Measurements from ENCODE around the gene TRAF4. TPM values are rescaled to one million over a fixed set of nuclear protein-coding genes. Genes with fewer than 3 reads are reported as not detected.
"Not testable (repeated sequence)": the region's sequence is repeated elsewhere in the genome, so short reads cannot be mapped to it uniquely, and the experiment has no call there.

Gene TRAF4
- total RNA-seq, 1 donor from 2014 or later: 143 TPM

DNA sequence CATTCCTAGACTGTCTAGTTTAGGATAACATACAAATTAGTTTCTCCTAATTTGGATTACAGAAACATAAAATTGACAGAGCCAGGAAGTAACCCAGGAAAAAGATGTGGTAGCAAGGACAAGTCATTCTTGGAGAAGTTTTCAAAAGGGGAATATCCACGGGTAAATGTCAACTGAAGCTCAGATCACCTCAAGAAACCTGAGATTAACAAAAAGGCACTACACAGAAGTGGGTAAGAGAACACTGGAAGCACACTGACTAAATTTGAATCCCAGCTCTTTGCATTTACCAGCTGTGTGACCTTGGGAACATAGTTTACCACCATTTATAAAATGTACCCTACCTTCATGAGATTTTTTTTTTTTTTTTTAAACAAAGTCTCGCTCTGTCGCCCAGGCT is 39.4 kb downstream of the TRAF4 start:
- peaks cover 60% of the 10 kb centered on the region for H4K20me1 ChIP-seq (ENCODE audit: insufficient read depth, low read length)
- H3K9me3 Mint-ChIP-seq (ENCODE audit: unreplicated experiment): no peaks in the 10 kb centered on the region
- FAIRE-seq: no peak

DNA sequence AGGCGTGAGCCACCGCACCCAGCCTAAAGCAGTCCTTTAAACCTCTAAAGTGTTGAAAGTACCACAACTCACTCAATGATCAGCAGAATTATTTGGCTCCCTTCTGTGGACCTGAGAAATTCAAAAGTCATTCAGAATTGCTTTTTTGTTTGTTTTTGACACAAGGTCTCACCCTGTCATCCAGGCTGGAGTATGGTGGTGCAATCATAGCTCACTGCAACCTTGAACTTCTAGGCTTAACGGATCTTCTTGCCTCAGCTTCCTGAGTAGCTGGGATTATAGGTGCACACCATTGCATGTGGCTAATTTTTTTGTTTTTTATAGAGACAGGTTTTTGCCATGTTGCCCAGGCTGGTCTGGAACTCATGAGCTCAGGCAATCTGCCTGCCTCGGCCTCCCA is 44.3 kb downstream of the TRAF4 start:
- H3K9me3 Mint-ChIP-seq (ENCODE audit: unreplicated experiment): no peaks in the 10 kb centered on the region
- Histone ChIP-seq H3K4me1 (ENCODE audit: insufficient read depth, low read length) (no peaks in the 10 kb centered on the region), H4K20me1 (ENCODE audit: insufficient read depth, low read length) (peaks cover 68% of the 10 kb centered on the region), H3K36me3 (ENCODE audit: insufficient read depth, low read length) (peaks cover 2% of the 10 kb centered on the region), H3K27ac (ENCODE audit: low read depth, low read length) (no peak overlapping the region), H3K9ac (ENCODE audit: low read length) (no peak overlapping the region), H3K27me3 (ENCODE audit: insufficient read depth, low read length) (no peaks in the 10 kb centered on the region), H3K4me2 (ENCODE audit: low read length) (no peak overlapping the region), H2AFZ (ENCODE audit: low read depth, low read length) (no peak overlapping the region), H3K9me3 (ENCODE audit: insufficient read depth, low read depth, low read length) (no peaks in the 10 kb centered on the region), H3K4me3 (ENCODE audit: insufficient read depth, low read depth, low read length) (no peak overlapping the region), H3K79me2 (ENCODE audit: insufficient read depth, low read length) (peaks cover 50% of the 10 kb centered on the region)
- no peak for DNase-seq (ENCODE audit: low read depth)
- H3K36me3 Mint-ChIP-seq (ENCODE audit: low read depth, unreplicated experiment): no peaks in the 10 kb centered on the region
- H3K27me3 Mint-ChIP-seq (ENCODE audit: low read depth, unreplicated experiment): no peaks in the 10 kb centered on the region
- H3K4me1 Mint-ChIP-seq (ENCODE audit: low read depth, unreplicated experiment): peaks cover 2% of the 10 kb centered on the region
- FAIRE-seq: no peak
- H3K27ac Mint-ChIP-seq (ENCODE audit: unreplicated experiment): no peak overlapping the region
- TF ChIP-seq, protein P1, sequence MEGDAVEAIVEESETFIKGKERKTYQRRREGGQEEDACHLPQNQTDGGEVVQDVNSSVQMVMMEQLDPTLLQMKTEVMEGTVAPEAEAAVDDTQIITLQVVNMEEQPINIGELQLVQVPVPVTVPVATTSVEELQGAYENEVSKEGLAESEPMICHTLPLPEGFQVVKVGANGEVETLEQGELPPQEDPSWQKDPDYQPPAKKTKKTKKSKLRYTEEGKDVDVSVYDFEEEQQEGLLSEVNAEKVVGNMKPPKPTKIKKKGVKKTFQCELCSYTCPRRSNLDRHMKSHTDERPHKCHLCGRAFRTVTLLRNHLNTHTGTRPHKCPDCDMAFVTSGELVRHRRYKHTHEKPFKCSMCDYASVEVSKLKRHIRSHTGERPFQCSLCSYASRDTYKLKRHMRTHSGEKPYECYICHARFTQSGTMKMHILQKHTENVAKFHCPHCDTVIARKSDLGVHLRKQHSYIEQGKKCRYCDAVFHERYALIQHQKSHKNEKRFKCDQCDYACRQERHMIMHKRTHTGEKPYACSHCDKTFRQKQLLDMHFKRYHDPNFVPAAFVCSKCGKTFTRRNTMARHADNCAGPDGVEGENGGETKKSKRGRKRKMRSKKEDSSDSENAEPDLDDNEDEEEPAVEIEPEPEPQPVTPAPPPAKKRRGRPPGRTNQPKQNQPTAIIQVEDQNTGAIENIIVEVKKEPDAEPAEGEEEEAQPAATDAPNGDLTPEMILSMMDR (IDR thresholded peaks at IDR 0.05; ENCODE audit: insufficient read depth, low read depth, low read length): no peak
- TF ChIP-seq EZH2 (IDR thresholded peaks at IDR 0.05; ENCODE audit: insufficient read depth, low read length): no peak
- H3K4me3 Mint-ChIP-seq (ENCODE audit: unreplicated experiment): no peak overlapping the region

More for the DNA sequence above, 39.4 kb downstream of the TRAF4 start:
- Mint-ChIP-seq H3K27me3 (ENCODE audit: low read depth, unreplicated experiment) (no peaks in the 10 kb centered on the region), H3K4me1 (ENCODE audit: low read depth, unreplicated experiment) (peaks cover 1% of the 10 kb centered on the region), H3K4me3 (ENCODE audit: unreplicated experiment) (no peak overlapping the region), H3K27ac (ENCODE audit: unreplicated experiment) (no peak overlapping the region), H3K36me3 (ENCODE audit: low read depth, unreplicated experiment) (peaks cover 3% of the 10 kb centered on the region)
- TF ChIP-seq EZH2 (IDR thresholded peaks at IDR 0.05; ENCODE audit: insufficient read depth, low read length): no peak
- TF ChIP-seq, protein P1 (IDR thresholded peaks at IDR 0.05; ENCODE audit: insufficient read depth, low read depth, low read length): no peak
- Histone ChIP-seq H3K9ac (ENCODE audit: low read length) (no peak overlapping the region), H3K27me3 (ENCODE audit: insufficient read depth, low read length) (no peaks in the 10 kb centered on the region), H3K79me2 (ENCODE audit: insufficient read depth, low read length) (peaks cover 44% of the 10 kb centered on the region), H2AFZ (ENCODE audit: low read depth, low read length) (no peak overlapping the region), H3K4me3 (ENCODE audit: insufficient read depth, low read depth, low read length) (no peak overlapping the region), H3K36me3 (ENCODE audit: insufficient read depth, low read length) (no peaks in the 10 kb centered on the region), H3K27ac (ENCODE audit: low read depth, low read length) (no peak overlapping the region), H3K4me2 (ENCODE audit: low read length) (no peak overlapping the region), H3K9me3 (ENCODE audit: insufficient read depth, low read depth, low read length) (no peaks in the 10 kb centered on the region), H3K4me1 (ENCODE audit: insufficient read depth, low read length) (no peaks in the 10 kb centered on the region)
- no peak for DNase-seq (ENCODE audit: low read depth)

DNA sequence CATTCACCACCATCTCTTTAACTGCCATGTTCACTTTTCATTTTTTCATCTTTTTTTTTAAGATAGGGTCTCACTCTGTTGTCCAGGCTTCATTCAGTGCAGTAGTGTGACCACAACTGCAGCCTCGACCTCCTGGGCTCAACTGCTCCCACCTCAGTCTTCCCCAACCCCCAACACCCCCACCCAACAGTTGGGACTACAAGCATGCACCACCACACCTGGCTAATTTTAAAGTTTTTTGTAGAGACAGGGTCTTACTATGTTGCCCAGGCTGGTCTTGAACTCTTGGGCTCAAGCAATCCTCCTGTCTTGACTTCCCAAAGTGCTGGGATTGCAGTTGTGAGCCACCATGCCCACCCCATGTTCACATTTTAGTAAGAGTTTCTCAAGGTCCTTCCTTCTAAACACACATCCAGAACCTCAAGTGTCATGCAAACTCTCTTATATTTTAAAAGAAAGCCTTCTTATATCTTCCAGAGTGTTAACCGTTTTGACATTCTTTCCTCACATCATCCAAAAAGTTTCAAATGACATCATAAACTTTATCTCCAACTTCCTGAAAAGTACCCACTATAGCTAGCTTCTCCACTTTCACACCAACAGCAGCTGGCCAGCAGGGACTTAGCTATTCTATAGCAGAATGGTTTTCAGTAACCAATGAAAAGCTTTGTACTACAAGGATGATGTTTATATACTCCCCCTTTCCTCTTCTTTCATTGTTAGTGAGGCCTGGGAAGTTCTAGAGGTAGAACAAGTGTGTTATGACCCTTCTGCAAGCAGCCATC is 49.3 kb downstream of the TRAF4 start:
- H2AFZ ChIP-seq (ENCODE audit: low read depth, low read length): no peak overlapping the region
- no peak for DNase-seq (ENCODE audit: low read depth)
- H3K4me3 Mint-ChIP-seq (ENCODE audit: unreplicated experiment): no peak overlapping the region
- H3K4me3 ChIP-seq (ENCODE audit: insufficient read depth, low read depth, low read length): no peak overlapping the region
- H3K79me2 ChIP-seq (ENCODE audit: insufficient read depth, low read length): peaks cover 81% of the 10 kb centered on the region
- TF ChIP-seq, protein P1 (IDR thresholded peaks at IDR 0.05; ENCODE audit: insufficient read depth, low read depth, low read length): no peak
- no peak for TF ChIP-seq EZH2 (IDR thresholded peaks at IDR 0.05; ENCODE audit: insufficient read depth, low read length)
- H3K4me2 ChIP-seq (ENCODE audit: low read length): no peak overlapping the region
- no peaks in the 10 kb centered on the region for H3K9me3 ChIP-seq (ENCODE audit: insufficient read depth, low read depth, low read length)
- no peak overlapping the region for H3K9ac ChIP-seq (ENCODE audit: low read length)
- no peaks in the 10 kb centered on the region for H3K9me3 Mint-ChIP-seq (ENCODE audit: unreplicated experiment)
- no peaks in the 10 kb centered on the region for H3K27me3 ChIP-seq (ENCODE audit: insufficient read depth, low read length)
- H3K27ac Mint-ChIP-seq (ENCODE audit: unreplicated experiment): no peak overlapping the region
- peaks cover 78% of the 10 kb centered on the region for H4K20me1 ChIP-seq (ENCODE audit: insufficient read depth, low read length)
- H3K27me3 Mint-ChIP-seq (ENCODE audit: low read depth, unreplicated experiment): no peaks in the 10 kb centered on the region
- H3K27ac ChIP-seq (ENCODE audit: low read depth, low read length): no peak overlapping the region
- H3K4me1 Mint-ChIP-seq (ENCODE audit: low read depth, unreplicated experiment): peaks cover 5% of the 10 kb centered on the region
- peaks cover 4% of the 10 kb centered on the region for H3K36me3 ChIP-seq (ENCODE audit: insufficient read depth, low read length)
- no peak for FAIRE-seq
- no peaks in the 10 kb centered on the region for H3K4me1 ChIP-seq (ENCODE audit: insufficient read depth, low read length)
- H3K36me3 Mint-ChIP-seq (ENCODE audit: low read depth, unreplicated experiment): no peaks in the 10 kb centered on the region

DNA sequence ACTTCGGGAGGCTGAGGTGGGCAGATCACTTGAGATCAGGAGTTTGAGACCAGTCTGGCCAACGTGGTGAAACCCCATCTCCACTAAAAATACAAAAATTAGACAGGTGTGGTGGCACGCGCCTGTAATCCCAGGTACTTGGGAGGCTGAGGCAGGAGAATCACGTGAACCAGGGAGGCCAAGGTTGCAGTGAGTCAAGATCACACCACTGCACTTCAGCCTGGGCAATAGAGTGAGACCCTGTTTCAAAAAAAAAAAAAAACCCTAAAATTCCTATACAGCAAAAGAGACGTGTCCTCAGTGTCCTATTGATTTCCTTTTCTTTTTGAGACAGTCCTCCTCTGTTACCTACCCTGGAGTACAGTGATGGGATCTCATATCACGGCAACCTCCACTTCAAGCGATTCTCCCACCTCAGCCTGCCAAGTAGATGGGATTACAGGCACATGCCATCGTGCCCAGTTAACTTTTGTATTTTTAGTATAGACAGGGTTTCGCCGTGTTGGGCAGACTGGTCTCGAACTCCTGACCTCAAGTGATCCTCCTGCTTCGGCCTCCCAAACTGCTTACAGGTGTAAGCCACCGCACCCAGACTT is 51.1 kb downstream of the TRAF4 start:
- not testable (repeated sequence) for H3K36me3 Mint-ChIP-seq (ENCODE audit: low read depth, unreplicated experiment); H3K9ac ChIP-seq (ENCODE audit: low read length); H3K4me1 Mint-ChIP-seq (ENCODE audit: low read depth, unreplicated experiment); H3K4me2 ChIP-seq (ENCODE audit: low read length); H3K27ac Mint-ChIP-seq (ENCODE audit: unreplicated experiment); H3K36me3 ChIP-seq (ENCODE audit: insufficient read depth, low read length); H3K9me3 Mint-ChIP-seq (ENCODE audit: unreplicated experiment); H3K27me3 ChIP-seq (ENCODE audit: insufficient read depth, low read length); FAIRE-seq; H3K4me3 Mint-ChIP-seq (ENCODE audit: unreplicated experiment); H3K27me3 Mint-ChIP-seq (ENCODE audit: low read depth, unreplicated experiment); H3K4me1 ChIP-seq (ENCODE audit: insufficient read depth, low read length); H3K9me3 ChIP-seq (ENCODE audit: insufficient read depth, low read depth, low read length); H3K4me3 ChIP-seq (ENCODE audit: insufficient read depth, low read depth, low read length); H2AFZ ChIP-seq (ENCODE audit: low read depth, low read length); H3K27ac ChIP-seq (ENCODE audit: low read depth, low read length); DNase-seq (ENCODE audit: low read depth)
- Histone ChIP-seq H4K20me1 (ENCODE audit: insufficient read depth, low read length) (peaks cover 71% of the 10 kb centered on the region), H3K79me2 (ENCODE audit: insufficient read depth, low read length) (peaks cover 80% of the 10 kb centered on the region)
